HL-60 (cell line): ENCODE measurements around the gene TIGD3.

ENCODE experiments used
- DNase-seq, 2 experiments: peaks; one replicate each; pipeline ENCODE4 v3.0.0-alpha.2; 2010 to 2020; ENCODE audit warnings: low read depth in 1 of 2, low spot score in 1 of 2
- H3K27ac ChIP-seq: fragments of 250-450 bp; sonication (Bioruptor Pico); replicated peaks from 2 replicates; pipeline ENCODE4 v1.5.1; 2020; ENCODE audit warnings: mild to moderate bottlenecking, moderate library complexity
- H3K27me3 ChIP-seq: fragments of 250-450 bp; sonication (Bioruptor Pico); 2 replicates; pipeline ENCODE4 v1.5.1; 2021; ENCODE audit warnings: mild to moderate bottlenecking, moderate library complexity; ENCODE audit not compliant: insufficient read depth, poor library complexity, severe bottlenecking
- H3K4me3 ChIP-seq: replicated peaks from 2 replicates; pipeline ENCODE4 v1.5.1; 2011; ENCODE audit warnings: mild to moderate bottlenecking, control low read depth, low read length; ENCODE audit not compliant: insufficient read depth
- CTCF ChIP-seq: IDR thresholded peaks from one replicate; pipeline ENCODE4 v1.5.1; 2011; ENCODE audit warnings: low read length, control low read depth, inconsistent platforms; ENCODE audit not compliant: insufficient read depth
- GABPA ChIP-seq: IDR thresholded peaks from 2 replicates; pipeline ENCODE4 v1.6.1; 2012; ENCODE audit warnings: low read depth
- POLR2AphosphoS5 ChIP-seq: IDR thresholded peaks from 2 replicates; pipeline ENCODE4 v1.6.1; 2012; ENCODE audit warnings: low read depth
- REST ChIP-seq: IDR thresholded peaks from 2 replicates; pipeline ENCODE4 v1.6.1; 2012; ENCODE audit warnings: low read depth; ENCODE audit not compliant: insufficient replicate concordance
- SPI1 ChIP-seq: IDR thresholded peaks from 2 replicates; pipeline ENCODE4 v1.6.1; 2012; ENCODE audit warnings: low read depth, mild to moderate bottlenecking, borderline replicate concordance

The TIGD3 gene

GRCh38 chr11:65392186-65392829, 37.8 kb downstream of the TIGD3 start:
- TF ChIP-seq POLR2AphosphoS5 (no peak), GABPA (no peak), CTCF (no peak), REST (no peak), SPI1 (no peak)
- Histone ChIP-seq H3K27me3 (no peaks in the 10 kb centered on the region), H3K27ac (no peak overlapping the region), H3K4me3 (no peak overlapping the region)
- DNase-seq, result no peak

GRCh38 chr11:65392899-65393298, 38.3 kb downstream of the TIGD3 start:
- H3K27me3 ChIP-seq, result no peaks in the 10 kb centered on the region
- H3K27ac ChIP-seq, result no peak overlapping the region
- TF ChIP-seq POLR2AphosphoS5 (no peak), SPI1 (no peak), GABPA (no peak), CTCF (no peak), REST (no peak)
- H3K4me3 ChIP-seq, result no peak overlapping the region
- DNase-seq, result no peak

- Histone ChIP-seq H3K27me3 (no peaks in the 10 kb centered on the region), H3K4me3 (no peak overlapping the region), H3K27ac (no peak overlapping the region)
- DNase-seq, result no peak
- TF ChIP-seq CTCF, result no peak
- TF ChIP-seq POLR2AphosphoS5, result no peak
- TF ChIP-seq REST, result no peak
- TF ChIP-seq GABPA, result no peak
- no peak for TF ChIP-seq SPI1
These were observed 39.0 kb downstream of the TIGD3 start for GRCh38 chr11:65393513-65394079.
